Esophagus squamous epithelium (tissue), 4 donors: ENCODE measurements around the gene SLC27A6.

ENCODE experiments used
- CTCF ChIP-seq, 6 experiments: fragments of 450-650 bp in 4 of 6; fragments of 200-600 bp in 2 of 6; sonication (generic) in 2 of 6; IDR thresholded peaks; one replicate each; pipeline ENCODE4 v1.5.1; 2016 to 2019; ENCODE audit warnings: antibody characterized with exemption in 6 of 6, mild to moderate bottlenecking in 4 of 6, moderate library complexity in 4 of 6
- POLR2A ChIP-seq, 4 donors: fragments of 450-650 bp; IDR thresholded peaks; one replicate each; pipeline ENCODE4 v1.6.1; 2017; ENCODE audit warnings: antibody characterized with exemption in 4 of 4, mild to moderate bottlenecking in 4 of 4, moderate library complexity in 3 of 4

GRCh38 chr5:129080766-129081165 lies 115.5 kb downstream of the SLC27A6 start:
- no peak for TF ChIP-seq CTCF (IDR thresholded peaks at IDR 0.05)
- TF ChIP-seq POLR2A (IDR thresholded peaks at IDR 0.05): no peak
